Right lobe of liver (tissue), 4 donors: ENCODE results near the gene RELCH.

ENCODE experiments used
- CTCF ChIP-seq, 4 donors: fragments of 200-600 bp in 3 of 4; fragments of 450-650 bp in 1 of 4; IDR thresholded peaks; one replicate each; pipeline versions ENCODE4 v1.5.1 to v1.8.0; 2016 to 2022; ENCODE audit warnings: antibody characterized with exemption in 4 of 4, mild to moderate bottlenecking in 2 of 4
- POLR2A ChIP-seq: fragments of 450-650 bp; IDR thresholded peaks from one replicate; pipeline ENCODE4 v1.6.1; 2017; ENCODE audit warnings: antibody characterized with exemption, mild to moderate bottlenecking
- donor health status: DM: no; HTN: no; CAD: no.
- donor health status: DM: no; HTN: no; CAD: no.
- donor health status: DM: no; HTN: yes; CAD: no.

- TF ChIP-seq CTCF (IDR thresholded peaks at IDR 0.05): peak; percentile 89 to 96 (median 96)
- TF ChIP-seq POLR2A: no peak
These were observed 3.4 kb upstream of the RELCH start for GRCh38 chr18:62183578-62184195.
